Measurements from ENCODE around the gene ANTXRL.
"Not testable (repeated sequence)": the region's sequence is repeated elsewhere in the genome, so short reads cannot be mapped to it uniquely, and the experiment has no call there.

Gene ANTXRL

DNA sequence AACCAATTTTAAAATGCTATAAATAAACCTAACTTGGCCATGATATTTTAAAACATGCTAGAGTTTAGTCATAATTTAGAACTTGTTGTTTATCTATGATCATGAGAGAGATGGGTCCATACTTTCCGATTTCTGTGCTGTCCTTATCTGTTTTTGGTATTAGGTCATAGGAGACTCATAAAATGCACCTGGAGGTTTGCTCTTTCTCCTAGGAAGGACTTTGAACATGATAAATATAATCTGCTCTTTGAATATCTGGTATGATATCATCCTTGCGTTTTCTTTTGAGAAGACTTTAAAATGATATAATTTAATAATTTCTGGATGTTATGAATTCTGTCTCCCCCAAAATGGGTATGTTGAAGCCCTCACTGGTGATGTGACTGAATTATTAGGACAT lies 9.0 kb upstream of the ANTXRL start:
- DNase-seq = no peak

DNA sequence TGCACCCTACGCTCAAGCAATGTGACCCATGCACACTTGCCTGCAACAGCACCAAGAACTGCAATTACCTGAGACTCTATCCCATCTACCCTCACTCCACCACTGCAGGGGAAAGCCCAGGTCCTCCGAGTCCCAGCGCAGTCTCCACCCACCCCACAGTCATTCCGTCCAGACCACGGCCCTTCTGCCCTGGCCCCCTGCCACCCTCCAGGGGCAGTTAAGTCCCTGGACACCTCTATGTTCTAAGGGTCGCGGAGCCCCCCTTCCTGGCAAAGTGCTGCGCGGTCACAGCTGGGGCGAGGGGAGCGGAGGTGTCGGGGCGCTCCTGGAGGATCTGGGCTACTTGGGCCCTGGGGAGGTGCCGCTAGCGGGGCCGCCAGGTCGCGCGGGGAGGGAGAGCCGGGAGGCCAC lies 4.4 kb upstream of the ANTXRL start:
- not testable (repeated sequence) for DNase-seq

DNA sequence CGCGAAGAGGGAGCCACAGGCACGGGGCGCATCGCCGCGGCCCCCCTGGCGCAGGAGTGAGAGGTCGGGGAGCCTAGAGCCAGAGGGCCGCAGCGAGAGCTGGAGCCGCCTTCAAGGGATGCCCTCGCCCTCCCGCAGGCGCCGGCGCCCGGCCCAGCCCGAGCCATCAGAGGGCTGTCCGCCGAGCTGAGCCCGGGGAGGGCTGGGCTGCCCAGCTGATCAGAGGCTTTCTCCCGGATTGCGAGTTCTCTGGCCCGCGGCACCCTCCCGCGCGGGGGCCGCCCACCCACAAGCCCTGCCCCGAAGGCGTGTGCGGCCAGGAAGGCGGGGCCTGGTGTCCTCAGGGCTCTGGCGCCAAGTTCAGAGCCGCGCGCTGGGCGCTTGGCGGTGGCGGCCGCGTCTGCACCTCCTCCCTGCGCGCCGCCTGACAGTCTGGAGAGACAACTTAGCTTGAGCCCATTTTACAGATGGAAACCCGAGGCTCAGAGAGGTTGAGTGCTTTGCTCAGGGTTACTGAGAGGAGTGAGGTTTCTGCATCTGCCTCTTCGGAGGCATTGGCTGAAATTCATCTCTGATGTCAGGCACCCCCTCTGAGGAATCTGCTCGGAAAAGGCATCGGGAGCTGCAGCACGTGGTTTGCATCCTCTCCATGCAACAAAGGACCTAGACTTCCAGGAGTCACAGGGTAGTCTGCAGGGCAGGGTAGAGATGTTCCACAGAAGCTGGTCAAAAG lies 3.8 kb upstream of the ANTXRL start:
- DNase-seq = no peak

DNA sequence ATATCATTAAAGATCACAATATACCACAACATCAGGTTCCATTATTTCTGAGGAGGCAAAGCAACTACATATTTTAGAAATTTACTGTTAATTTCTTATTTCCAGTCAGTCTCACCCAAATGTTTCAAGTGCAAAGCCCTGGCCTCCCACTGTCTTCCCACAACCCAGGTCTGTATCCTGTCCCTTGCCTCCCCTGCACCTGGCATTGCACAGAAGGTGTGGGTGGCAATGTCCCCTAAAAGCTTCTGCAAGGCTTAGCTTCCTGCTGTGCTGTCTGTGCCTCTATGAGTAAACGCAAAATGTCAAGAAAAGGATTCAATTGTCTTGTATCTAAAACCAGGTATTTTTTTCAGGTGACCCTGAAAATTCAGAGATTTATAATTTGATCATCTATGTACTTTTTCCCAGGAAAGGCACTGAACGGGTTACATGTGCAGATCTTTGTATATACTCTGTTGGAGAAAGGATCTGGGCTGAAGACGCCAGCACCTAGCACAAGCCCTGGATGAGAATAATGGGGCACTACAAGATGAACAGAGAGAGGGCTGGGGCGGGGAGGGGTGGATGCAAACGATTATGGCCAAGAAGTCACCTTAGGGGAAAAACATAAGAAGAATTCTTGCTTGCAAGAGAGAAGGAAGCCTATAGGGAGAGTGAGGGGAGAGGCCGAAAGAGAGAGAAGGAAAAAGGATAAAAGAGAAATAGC lies 3.1 kb upstream of the ANTXRL start:
- no peak for DNase-seq

DNA sequence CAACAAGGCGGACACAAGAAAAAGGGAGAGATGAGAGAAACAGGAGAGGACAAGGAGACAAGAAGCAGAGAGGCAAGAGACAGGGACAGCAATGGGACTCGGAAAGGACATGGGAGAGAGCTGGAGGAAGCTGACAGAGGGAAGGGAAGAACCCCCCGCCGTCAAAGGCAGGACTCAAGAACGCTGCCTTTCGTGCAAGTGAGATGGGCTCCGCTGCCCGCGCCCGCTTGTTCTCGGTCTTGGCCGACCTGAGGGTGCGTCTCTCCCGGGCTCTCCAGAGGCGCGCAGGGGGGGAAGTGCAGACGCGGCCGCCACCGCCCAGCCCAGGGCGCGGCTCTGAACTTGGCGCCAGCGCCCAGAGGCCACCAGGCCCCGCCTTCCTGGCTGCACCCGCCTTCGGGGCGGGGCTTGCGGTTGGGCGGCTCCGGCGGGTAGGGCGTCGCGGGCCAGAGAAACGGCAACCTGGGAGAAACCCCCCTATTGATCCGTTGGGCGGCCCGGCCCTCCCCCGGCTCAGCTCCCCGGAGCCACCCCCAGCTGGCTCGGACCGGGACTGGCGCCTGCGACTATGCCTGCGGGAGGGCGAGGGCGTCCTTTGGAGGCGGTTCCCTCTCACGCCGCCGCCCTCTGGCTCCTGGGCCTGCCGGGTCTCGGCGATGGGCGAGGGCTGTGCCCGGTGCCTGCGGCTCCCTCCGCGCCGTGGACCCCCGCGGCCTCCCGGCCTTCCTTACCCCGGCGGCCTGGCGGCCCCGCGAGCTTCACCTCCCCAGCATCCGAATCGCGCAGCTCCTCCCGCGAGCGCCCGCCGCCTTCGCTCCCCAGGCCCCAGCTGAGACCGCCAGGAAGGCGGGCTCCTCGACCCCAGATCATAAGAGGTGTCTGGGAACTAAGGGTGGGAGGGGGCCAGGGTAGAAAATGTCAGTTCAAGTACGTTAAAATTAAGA lies 2.2 kb upstream of the ANTXRL start:
- peak; percentile 17 to 47 for DNase-seq

DNA sequence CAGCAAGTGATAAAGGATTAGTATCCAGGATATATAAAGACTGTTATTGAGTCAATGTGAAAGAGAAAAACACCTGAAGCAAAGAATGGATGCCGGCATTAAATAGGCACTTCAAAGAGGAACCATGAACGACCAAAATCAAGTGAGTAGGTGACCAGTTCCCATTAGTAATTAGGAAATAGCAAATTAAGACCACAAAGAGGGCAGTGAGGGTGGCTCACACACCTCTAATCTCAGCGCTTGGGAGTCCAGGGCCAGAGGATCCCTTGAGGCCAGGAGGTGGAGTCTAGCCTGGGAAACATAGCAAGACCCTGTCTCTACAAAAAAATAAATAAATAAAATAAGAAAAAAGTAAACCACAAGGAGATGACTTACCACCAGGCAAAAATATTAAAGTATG lies 1.5 kb upstream of the ANTXRL start:
- no peak for DNase-seq

DNA sequence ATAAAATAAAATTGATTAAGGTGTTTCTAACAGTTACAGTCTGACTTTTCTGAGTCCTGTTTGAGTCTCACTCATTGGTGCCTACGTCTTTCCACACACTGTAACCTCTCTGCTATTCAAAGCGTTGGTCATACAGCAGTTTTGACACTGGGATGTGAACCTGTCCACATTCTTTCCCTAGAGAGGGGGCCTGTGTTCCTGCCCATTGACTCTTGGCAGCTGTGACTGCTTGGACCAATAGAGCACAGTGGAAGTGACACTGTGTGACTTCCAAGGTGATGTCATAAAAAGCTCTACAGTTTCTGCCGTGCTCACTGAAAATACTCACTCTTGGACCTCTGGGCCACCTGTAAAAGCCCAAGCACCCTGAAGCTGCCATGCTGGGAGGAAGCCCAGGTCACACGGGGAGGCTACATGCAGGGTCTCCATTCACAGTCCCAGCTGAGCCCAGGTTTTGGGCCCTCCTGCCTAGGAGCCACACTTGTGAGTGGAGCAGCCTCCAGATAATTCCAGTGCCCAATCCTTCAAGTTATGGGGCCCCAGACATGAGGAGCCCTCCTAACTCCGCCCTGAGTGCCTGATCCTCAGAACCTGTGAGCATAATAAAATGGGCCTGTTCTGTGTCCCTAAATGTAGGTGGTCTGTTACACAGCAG lies 704 bp upstream of the ANTXRL start:
- DNase-seq = no peak

DNA sequence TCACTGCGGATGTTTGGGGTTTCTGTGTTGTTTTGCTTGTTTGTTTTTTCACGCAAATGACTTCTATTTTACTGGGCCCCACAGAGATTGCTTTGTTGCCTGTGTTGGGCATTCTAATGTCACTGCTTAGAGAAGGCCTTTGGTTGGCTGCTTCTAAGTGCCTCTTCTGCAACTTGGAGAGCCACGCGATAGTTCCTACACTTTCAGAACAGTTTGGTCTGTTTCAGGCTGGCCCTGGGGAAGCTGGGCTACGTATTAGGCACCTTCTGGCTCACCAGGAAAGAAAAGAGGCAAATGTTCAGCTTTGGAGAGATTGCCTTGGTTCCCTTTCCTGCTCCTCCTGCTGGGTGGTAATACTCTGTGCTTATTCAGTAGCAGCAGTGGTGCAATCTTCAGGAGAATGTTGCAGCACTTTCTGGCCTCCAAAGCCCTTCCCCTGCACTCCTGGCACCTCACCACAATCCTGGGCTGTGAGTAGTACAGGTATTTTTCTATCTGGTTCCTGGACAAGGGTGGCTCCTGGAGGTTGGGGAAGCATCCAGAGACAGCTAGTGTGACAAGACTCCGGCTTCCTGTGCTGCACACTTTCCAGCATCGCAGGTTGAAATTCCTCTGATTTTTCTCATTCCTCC lies 1.2 kb downstream of the ANTXRL start:
- DNase-seq = no peak

DNA sequence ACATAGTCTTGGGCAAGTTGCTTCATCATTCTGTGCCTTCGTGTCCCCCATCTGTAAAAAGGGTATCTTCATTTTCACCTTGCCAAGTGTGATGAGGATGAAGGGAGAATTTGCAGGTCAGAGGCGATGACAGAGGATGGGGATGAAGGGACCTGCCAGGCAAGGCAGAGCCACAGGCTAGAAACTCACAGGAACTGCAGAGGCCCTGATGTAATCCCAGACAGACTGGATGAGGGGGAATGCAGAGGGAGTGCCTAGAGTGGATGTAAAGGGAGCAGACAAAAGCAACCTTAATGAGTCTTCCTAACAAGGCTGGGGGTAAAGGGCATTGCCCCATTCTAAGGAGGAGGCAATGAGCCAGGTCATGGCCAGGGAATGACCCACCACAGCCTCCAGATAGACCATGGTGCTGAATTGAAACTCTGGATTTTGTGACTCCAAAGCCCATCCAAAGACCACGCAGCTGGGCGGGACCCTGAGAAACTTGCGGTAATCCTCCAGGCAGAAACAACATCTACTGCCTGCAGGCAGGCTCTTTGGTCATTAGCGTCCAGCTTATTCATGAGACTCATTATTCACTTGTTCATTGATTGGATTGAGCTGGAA lies 1.9 kb downstream of the ANTXRL start:
- no peak for DNase-seq

DNA sequence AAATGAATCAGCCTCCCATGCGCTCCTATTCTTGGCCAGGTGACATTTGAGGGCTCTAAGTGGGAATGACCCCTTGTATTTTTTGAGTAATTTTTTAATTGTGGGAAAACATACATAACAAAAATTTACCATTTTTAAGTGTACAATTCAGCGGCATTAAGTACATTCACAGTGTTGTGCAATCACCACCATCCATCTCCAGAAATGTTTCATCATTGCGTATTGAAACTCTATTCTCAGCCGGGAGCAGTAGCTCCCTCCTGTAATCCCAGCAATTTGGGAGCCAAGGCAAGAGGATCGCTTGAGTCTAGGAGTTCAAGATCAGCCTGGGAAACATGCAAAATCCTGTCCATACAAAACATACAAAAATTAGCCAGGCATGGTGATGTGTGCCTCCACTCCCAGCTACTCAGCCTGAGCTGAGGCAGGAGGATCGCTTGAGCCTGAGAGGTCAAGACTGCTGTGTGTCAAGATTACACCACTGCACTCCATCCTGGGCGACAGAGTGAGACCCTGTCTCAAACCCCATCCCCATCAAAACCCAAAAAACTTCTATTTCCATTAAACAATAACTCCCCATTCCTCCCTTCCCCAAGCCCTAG lies 2.5 kb downstream of the ANTXRL start:
- DNase-seq = no peak

DNA sequence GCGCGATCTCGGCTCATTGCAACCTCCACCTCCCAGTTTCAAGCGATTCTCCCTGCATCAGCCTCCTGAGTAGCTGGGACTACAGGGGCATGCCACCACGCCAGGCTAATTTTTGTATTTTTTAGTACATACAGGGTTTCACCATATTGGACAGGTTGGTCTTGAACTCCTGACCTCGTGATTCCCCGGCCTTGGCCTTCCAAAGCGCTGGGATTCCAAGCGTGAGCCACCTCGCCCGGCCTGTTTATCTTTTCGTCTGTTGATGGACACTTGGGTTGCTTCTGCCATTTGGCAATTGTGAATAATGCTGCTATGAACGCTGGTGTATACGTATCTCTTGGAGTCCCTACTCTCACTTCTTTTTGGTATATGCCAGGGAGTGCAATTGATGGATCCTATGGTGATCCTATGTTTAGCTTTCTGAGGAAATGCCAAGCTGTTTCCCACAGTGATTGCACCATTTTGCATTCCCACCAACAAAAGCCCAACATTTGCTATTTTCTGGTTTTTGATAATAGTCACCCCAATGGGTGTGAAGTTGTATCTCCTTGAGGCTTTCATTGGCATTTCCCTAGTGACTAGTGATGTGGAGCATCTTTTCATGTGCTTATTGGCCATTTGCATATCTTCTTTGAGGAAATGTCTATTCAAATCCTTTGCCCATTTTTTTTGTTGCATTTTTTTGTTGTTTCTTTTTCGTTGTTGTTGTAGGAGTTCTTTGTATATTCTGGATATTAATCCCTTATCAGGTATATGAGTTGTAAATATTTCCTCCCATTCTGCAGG lies 3.5 kb downstream of the ANTXRL start:
- DNase-seq = no peak

DNA sequence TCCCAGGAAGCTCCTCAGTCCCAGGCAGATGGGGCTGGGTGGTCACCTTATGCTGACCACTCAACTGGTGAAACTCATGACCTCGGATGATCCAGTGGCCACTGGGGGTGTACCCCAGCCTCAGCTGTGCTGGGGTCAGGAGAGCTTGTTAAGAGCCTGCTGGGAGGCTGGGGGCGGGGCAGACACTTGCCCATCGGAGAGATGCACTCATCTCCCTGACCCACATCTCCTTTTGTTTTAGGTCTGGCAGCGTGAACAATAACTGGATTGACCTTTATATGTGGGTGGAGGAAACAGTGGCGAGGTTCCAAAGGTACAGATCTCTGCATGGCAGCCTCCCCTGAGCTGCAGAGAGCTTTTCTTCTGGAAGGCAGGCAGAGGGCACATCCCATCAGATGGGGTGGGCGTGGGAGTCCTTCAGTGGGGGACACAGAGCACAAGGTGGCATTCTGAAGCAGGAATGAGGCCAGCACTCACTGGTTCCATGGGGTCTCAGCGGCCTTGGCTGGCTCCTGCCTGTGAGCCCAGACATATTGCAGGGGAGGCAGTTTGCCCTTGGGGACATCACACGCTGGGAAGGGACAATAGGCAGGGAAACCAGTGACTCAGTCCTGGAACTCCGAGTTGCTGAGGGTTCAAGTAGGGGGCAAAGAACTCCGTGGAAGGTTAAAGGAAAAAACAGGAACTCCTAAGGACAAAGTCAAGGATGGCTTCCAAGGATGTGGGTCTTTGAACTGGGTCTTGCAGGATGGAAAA lies 5.2 kb downstream of the ANTXRL start:
- no peak for DNase-seq

DNA sequence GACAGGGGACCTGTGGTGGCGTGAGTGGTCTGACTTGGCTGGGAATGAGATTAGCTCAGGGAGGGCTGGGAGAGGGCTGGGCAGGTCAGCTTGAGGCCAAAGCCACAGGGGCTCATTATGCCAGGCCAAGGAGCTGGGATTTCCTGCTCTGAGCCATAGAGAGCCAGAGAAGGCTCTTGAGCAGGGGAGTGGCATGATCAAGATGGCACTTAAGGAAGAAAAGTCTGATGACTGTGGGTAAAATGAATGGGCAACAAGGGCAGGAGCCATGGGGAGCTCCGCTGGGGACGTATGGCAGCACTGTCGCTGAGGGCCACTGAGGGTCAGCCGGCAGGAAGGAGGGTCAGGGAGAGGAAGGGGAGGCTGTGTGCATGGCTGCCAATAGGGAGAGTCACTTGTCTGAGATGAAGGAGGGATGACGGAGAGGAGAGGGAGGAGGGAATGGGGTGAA lies 5.8 kb downstream of the ANTXRL start:
- no peak for DNase-seq

DNA sequence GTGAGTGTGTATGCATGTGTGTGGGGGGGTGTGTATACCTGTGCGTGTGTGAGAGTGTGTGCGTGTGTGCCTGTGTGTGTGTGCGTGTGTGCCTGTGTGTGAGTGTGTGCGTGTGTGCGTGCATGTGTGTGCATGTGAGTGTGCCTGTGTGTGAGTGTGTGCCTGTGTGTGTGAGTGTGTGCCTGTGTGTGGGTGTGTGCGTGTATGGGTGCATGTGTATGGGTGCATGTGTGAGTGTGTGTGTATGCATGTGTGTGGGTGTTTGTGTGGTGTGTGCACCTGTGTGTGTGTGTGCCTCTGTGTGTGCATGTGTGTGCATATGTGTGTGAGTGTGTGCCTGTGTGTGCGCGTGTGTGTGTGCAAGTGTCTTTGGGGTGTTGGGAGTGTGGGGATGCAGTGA lies 6.4 kb downstream of the ANTXRL start:
- DNase-seq = no peak

DNA sequence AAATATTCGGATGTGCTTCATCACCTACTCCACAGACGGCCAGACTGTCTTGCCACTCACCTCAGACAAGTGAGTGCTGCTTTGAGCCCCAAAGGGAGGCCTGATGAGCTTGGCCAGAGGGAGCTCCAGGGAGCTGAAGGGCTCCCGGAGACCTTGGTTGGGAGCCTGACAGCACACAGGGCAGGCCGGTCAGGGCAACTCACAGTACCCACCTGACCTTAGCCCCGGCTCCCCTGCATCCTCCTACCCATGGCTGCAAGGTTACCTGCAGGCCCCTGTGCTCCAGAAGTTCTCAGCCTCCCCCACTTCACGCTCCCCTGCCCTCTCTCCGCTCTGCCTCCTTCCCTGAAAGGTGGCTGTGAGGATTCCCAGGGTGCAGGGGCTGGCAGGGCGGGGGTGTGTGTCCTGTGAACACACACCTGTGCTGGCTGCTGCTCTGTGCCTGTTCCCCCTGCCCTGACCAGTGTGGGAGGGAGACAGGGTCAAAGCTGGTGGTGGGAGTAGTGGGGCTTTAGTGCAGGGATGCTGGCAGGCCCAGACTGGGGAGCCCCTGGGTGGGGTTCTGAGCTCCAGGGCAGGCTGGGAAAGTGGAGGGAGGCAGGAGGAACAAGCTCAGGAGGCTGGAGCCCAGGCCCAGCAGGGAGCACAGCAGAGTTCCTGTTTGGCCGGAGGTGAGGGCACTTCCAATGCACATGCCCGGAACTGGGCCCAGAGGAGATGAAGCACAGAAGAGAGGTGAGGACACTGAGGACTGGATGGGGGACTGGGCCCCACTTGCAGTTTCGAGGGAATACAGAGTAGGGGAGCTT lies 7.2 kb downstream of the ANTXRL start:
- no peak for DNase-seq

DNA sequence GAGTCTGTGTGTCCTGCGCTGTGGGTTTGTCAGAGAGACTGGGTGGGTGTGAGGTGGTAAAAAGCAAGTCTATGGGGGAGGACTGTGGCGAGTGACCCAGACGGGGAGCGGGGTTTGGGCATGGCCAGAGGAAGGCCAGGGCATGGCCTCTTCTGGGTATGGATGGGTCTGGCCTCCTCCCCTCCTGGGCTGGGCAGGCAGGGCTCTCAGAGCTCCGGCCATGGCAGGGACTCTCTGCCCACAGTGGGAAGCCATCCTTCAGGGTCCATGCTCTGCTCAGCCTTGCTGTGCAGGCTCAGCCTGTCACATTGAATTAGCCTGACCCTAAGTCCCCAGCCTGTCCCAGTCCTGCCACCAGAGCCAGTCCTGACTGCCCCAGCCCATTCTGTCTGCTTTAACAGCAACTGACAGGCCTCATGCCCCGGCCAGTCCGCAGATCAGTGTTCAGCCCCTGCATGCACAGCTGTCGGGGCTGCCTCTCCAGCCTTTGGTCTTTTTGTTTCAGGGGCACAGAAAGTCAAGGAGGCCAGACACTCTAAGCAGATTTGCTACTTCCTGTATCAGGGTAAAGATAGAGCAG lies 7.9 kb downstream of the ANTXRL start:
- no peak for DNase-seq

DNA sequence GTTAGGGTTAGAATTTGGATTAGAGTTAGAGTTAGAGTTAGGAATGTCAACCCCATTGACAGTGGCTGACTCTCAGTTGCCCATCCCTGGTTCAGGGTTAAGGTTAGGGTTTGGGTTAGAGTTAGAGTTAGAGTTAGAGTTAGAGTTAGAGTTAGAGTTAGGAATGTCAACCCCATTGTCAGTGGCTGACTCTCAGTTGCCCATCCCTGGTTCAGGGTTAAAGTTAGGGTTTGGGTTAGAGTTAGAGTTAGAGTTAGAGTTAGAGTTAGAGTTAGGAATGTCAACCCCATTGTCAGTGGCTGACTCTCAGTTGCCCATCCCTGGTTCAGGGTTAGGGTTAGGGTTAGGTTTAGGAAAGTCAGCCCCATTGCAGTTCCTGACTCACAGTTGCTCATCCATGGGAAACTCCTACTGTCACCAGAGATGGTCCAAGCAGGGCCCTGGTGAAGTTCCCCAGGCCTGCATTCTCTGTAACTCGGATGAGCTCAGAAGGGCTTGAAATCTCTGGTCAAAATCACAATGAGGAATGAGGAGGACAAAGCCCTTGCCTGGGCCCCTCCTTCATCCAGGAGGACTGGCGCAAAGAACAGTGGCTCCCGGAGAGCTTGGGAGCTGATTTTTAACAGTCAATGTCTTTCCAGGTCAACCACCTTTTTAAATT lies 8.7 kb downstream of the ANTXRL start:
- DNase-seq = not testable (repeated sequence)

DNA sequence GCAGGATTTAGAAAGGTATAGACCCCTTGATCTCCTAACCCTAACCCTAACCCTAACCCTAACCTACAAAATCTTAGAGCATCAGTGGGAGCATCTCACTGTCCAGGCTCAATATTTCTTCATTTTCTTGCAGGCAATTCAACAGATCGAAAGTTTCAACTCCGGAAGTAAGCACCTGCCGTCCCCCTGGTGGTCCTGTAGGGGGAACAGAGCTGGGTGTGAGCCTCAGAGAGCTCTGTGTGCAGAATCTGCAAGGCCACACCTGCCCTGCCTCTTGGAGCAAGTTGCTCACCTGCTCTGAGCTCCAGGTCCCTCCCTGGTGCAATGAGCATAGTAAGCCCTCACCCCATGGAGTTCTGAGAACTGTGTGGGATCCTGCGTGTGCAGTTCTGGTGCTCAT lies 9.3 kb downstream of the ANTXRL start:
- not testable (repeated sequence) for DNase-seq
